Fibroblast of villous mesenchyme (primary cell): ENCODE results near the gene KIF2A. TPM values are rescaled to one million over a fixed set of nuclear protein-coding genes. Genes with fewer than 3 reads are reported as not detected.

Source experiments
- DNase-seq: peaks from one replicate; pipeline ENCODE4 v3.0.0-alpha.2; 2010; ENCODE audit warnings: low read depth
- H3K4me3 ChIP-seq: 2 replicates; pipeline ENCODE4 v1.5.1; 2011; ENCODE audit warnings: low read depth, mild to moderate bottlenecking, low read length
- CTCF ChIP-seq: IDR thresholded peaks from 2 replicates; pipeline ENCODE4 v1.5.1; 2012; ENCODE audit warnings: low read depth, mild to moderate bottlenecking, low read length; ENCODE audit not compliant: insufficient read depth
- total RNA-seq: library from RNA; depleted of rRNA; stranded (reverse); fragments of >200 nt; gene quantifications from 2 replicates; pipeline ENCODE4 v1.2.3, GENCODE V29; 2012

The KIF2A gene
- total RNA-seq, 1 donor, result 69.1 TPM

- no peak for TF ChIP-seq CTCF
- no peak overlapping the region for H3K4me3 ChIP-seq
- DNase-seq, result no peak
These were observed 6.9 kb upstream of the KIF2A start for GRCh38 chr5:62299101-62299500.

GRCh38 chr5:62299600-62299999, 6.4 kb upstream of the KIF2A start:
- no peak overlapping the region for H3K4me3 ChIP-seq
- TF ChIP-seq CTCF, result no peak
- DNase-seq, result no peak

GRCh38 chr5:62305358-62305714, 670 bp upstream of the KIF2A start:
- no peak for DNase-seq
- H3K4me3 ChIP-seq, result peak overlapping the region; percentile 59
- no peak for TF ChIP-seq CTCF

- no peak for DNase-seq
- no peak for TF ChIP-seq CTCF
- H3K4me3 ChIP-seq, result peak overlapping the region; percentile 88
These were observed 403 bp downstream of the KIF2A start for GRCh38 chr5:62306323-62306895.

- peak overlapping the region; percentile 88 for H3K4me3 ChIP-seq
- peak; percentile 48 for DNase-seq
- TF ChIP-seq CTCF, result no peak
These were observed 1.1 kb downstream of the KIF2A start for GRCh38 chr5:62306896-62307689.

GRCh38 chr5:62308439-62308838, 2.4 kb downstream of the KIF2A start:
- no peak for DNase-seq
- TF ChIP-seq CTCF, result no peak

More at GRCh38 chr5:62308439-62308838, 2.4 kb downstream of the KIF2A start:
- H3K4me3 ChIP-seq, result no peak overlapping the region
